ENCODE measurements around the gene FTO. TPM values are rescaled to one million over a fixed set of nuclear protein-coding genes. Genes with fewer than 3 reads are reported as not detected.

FTO gene
- total and polyA plus RNA-seq, 7 experiments from 2014 or later, result 47.2 to 104 (median 58.3) TPM

- ChIA-PET POLR2A (no interaction called here), CTCF (no interaction called here)
- Histone ChIP-seq H3K9me3 (ENCODE audit: control insufficient read depth in 2 of 3, low read length in 3 of 3) (no peaks in the 10 kb centered on the region), H3K27me3 (ENCODE audit: control insufficient read depth in 2 of 2, insufficient read depth in 2 of 2, low read length in 2 of 2) (no peaks in the 10 kb centered on the region), H3K4me3 (ENCODE audit: low read length) (no peak overlapping the region), H3K36me3 (ENCODE audit: control insufficient read depth in 2 of 3, insufficient read depth in 3 of 3, low read length in 3 of 3) (peaks cover 0 to 15% (median 0%) of the 10 kb centered on the region in 3 experiments), H3K27ac (ENCODE audit: low read depth, low read length) (no peak overlapping the region), H3K4me1 (ENCODE audit: control insufficient read depth in 2 of 2, insufficient read depth in 2 of 2, low read length in 2 of 2) (peaks cover 0 to 8% of the 10 kb centered on the region in 2 donors)
- Mint-ChIP-seq H3K4me1 (peaks cover 0 to 71% (median 50%) of the 10 kb centered on the region in 7 donors), H3K9me3 (no peaks in the 10 kb centered on the region), H3K4me3 (no peak overlapping the region), H3K27me3 (no peaks in the 10 kb centered on the region), H3K36me3 (peaks cover 8 to 44% (median 24%) of the 10 kb centered on the region in 5 donors), H3K27ac (no peak overlapping the region)
- intact Hi-C loops (cut with micrococcal nuclease), result no loop called here
- ATAC-seq (no peak), DNase-seq (no peak)
These were observed 105.4 kb downstream of the FTO start for GRCh38 chr16:53809088-53809932.

- Mint-ChIP-seq H3K27me3 (no peaks in the 10 kb centered on the region), H3K36me3 (peaks cover 19 to 66% (median 48%) of the 10 kb centered on the region in 5 donors), H3K4me3 (no peak overlapping the region), H3K4me1 (peaks cover 8 to 57% (median 37%) of the 10 kb centered on the region in 7 donors), H3K27ac (peak overlapping the region in 2 of 9 donors; percentile 52 to 60), H3K9me3 (peaks cover 0 to 6% (median 0%) of the 10 kb centered on the region in 11 donors)
- H3K4me3 ChIP-seq (ENCODE audit: low read length), result no peak overlapping the region
- ChIA-PET CTCF (no interaction called here), POLR2A (no interaction called here)
- DNase-seq, result no peak
- no peak for ATAC-seq
- H3K4me1 ChIP-seq (ENCODE audit: control insufficient read depth in 2 of 2, insufficient read depth in 2 of 2, low read length in 2 of 2), result no peaks in the 10 kb centered on the region
- no peaks in the 10 kb centered on the region for H3K27me3 ChIP-seq (ENCODE audit: control insufficient read depth in 2 of 2, insufficient read depth in 2 of 2, low read length in 2 of 2)
- H3K36me3 ChIP-seq (ENCODE audit: control insufficient read depth in 2 of 3, insufficient read depth in 3 of 3, low read length in 3 of 3), result peaks cover 0 to 15% (median 0%) of the 10 kb centered on the region in 3 experiments
- H3K9me3 ChIP-seq (ENCODE audit: control insufficient read depth in 2 of 3, low read length in 3 of 3), result no peaks in the 10 kb centered on the region
- H3K27ac ChIP-seq (ENCODE audit: low read depth, low read length), result no peak overlapping the region
- intact Hi-C loops (cut with micrococcal nuclease), result no loop called here
These were observed 109.0 kb downstream of the FTO start for GRCh38 chr16:53812914-53813313.

DNA sequence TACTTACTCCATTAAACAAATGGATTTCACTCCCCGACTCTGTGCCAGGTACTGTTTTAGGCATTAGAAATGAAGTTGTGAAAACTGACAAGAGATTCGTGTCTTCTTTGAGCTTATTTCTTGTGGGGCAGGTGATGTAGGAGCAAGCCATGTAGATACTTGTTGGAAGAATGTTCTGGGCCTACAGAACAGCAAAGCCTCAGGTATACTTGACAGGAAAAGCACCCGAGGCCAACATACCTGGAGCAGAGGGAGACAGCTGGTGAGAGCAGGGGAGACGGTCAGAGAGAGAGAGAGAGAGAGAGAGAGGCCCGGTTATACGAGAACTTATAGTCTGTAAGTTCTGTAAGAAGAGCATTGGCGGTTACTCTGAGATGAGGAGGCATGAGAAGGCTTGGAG lies 110.8 kb downstream of the FTO start:
- H3K4me3 Mint-ChIP-seq, result no peak overlapping the region
- H3K9me3 Mint-ChIP-seq, result peaks cover 0 to 6% (median 0%) of the 10 kb centered on the region in 11 donors
- peaks cover 19 to 63% (median 48%) of the 10 kb centered on the region in 5 donors for H3K36me3 Mint-ChIP-seq
- no peaks in the 10 kb centered on the region for H3K9me3 ChIP-seq (ENCODE audit: control insufficient read depth in 2 of 3, low read length in 3 of 3)
- ATAC-seq (no peak), DNase-seq (no peak)
- H3K4me3 ChIP-seq (ENCODE audit: low read length), result no peak overlapping the region
- ChIA-PET CTCF (no interaction called here), POLR2A (no interaction called here)
- peaks cover 0 to 15% (median 0%) of the 10 kb centered on the region in 3 experiments for H3K36me3 ChIP-seq (ENCODE audit: control insufficient read depth in 2 of 3, insufficient read depth in 3 of 3, low read length in 3 of 3)
- intact Hi-C loops (cut with micrococcal nuclease), result no loop called here
- H3K27ac ChIP-seq (ENCODE audit: low read depth, low read length), result no peak overlapping the region
- H3K27ac Mint-ChIP-seq, result no peak overlapping the region
- no peaks in the 10 kb centered on the region for H3K27me3 Mint-ChIP-seq
- no peaks in the 10 kb centered on the region for H3K4me1 ChIP-seq (ENCODE audit: control insufficient read depth in 2 of 2, insufficient read depth in 2 of 2, low read length in 2 of 2)
- H3K27me3 ChIP-seq (ENCODE audit: control insufficient read depth in 2 of 2, insufficient read depth in 2 of 2, low read length in 2 of 2), result no peaks in the 10 kb centered on the region
- H3K4me1 Mint-ChIP-seq, result peaks cover 8 to 47% (median 32%) of the 10 kb centered on the region in 7 donors

- Histone ChIP-seq H3K4me1 (ENCODE audit: control insufficient read depth in 2 of 2, insufficient read depth in 2 of 2, low read length in 2 of 2) (no peaks in the 10 kb centered on the region), H3K27ac (ENCODE audit: low read depth, low read length) (no peak overlapping the region), H3K36me3 (ENCODE audit: control insufficient read depth in 2 of 3, insufficient read depth in 3 of 3, low read length in 3 of 3) (peaks cover 0 to 3% (median 0%) of the 10 kb centered on the region in 3 experiments), H3K27me3 (ENCODE audit: control insufficient read depth in 2 of 2, insufficient read depth in 2 of 2, low read length in 2 of 2) (no peaks in the 10 kb centered on the region), H3K4me3 (ENCODE audit: low read length) (no peak overlapping the region), H3K9me3 (ENCODE audit: control insufficient read depth in 2 of 3, low read length in 3 of 3) (no peaks in the 10 kb centered on the region)
- Mint-ChIP-seq H3K4me3 (peak overlapping the region in 1 of 10 donors; percentile 13), H3K36me3 (peaks cover 11 to 50% (median 36%) of the 10 kb centered on the region in 5 donors), H3K27ac (peak overlapping the region in 4 of 9 donors; percentile 5 to 48 (median 20)), H3K4me1 (peaks cover 10 to 42% (median 28%) of the 10 kb centered on the region in 7 donors), H3K9me3 (peaks cover 0 to 6% (median 0%) of the 10 kb centered on the region in 11 donors), H3K27me3 (no peaks in the 10 kb centered on the region)
- DNase-seq (no peak), ATAC-seq (no peak)
- ChIA-PET POLR2A (interaction anchor here (0.6 to 0.8 kb wide), 2 partner anchors 112 to 122 kb away, joined by 3 read pairs; no protein-coding TSS in a partner anchor), CTCF (no interaction called here)
- intact Hi-C loops (cut with micrococcal nuclease), result no loop called here
These were observed 112.4 kb downstream of the FTO start for GRCh38 chr16:53816211-53816836.

DNA sequence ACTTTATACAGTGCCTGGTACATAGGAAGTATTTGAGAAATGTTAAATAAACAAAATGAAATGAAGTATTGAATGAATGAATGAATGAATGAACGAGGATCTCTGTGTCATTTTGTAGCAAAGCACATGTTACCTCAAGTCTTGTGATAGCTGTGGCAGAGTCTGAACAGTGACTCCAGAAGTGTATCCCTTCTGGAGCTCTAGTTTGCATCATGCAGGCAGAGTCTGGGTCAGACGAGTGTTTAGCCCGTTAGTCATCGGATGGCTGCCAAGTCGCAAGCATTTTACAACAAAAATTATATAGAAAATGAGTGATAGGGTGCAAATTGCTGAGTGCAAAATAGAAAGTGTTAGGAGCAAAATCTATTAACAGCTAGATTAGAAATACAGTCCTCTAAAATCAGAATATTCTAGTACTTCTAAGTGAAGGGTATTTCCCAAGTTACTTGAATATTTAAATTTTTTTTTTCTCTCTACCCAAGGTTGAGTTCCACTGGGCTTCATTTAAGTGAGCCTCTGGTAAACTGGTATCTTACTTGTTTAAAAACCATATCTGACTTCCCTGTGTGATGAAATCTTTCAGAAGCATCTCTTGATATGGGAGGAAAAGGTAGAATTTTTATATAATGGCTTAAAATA lies 113.3 kb downstream of the FTO start:
- Mint-ChIP-seq H3K27me3 (no peaks in the 10 kb centered on the region), H3K27ac (no peak overlapping the region), H3K9me3 (peaks cover 0 to 6% (median 0%) of the 10 kb centered on the region in 11 donors), H3K4me3 (no peak overlapping the region), H3K4me1 (peaks cover 18 to 42% (median 25%) of the 10 kb centered on the region in 7 donors), H3K36me3 (peaks cover 11 to 41% (median 31%) of the 10 kb centered on the region in 5 donors)
- H3K4me1 ChIP-seq (ENCODE audit: control insufficient read depth in 2 of 2, insufficient read depth in 2 of 2, low read length in 2 of 2), result peaks cover 0 to 4% of the 10 kb centered on the region in 2 donors
- DNase-seq (no peak), ATAC-seq (no peak)
- intact Hi-C loops (cut with micrococcal nuclease), result no loop called here
- H3K9me3 ChIP-seq (ENCODE audit: control insufficient read depth in 2 of 3, low read length in 3 of 3), result no peaks in the 10 kb centered on the region
- H3K36me3 ChIP-seq (ENCODE audit: control insufficient read depth in 2 of 3, insufficient read depth in 3 of 3, low read length in 3 of 3), result no peaks in the 10 kb centered on the region
- POLR2A ChIA-PET, result no interaction called here
- H3K27me3 ChIP-seq (ENCODE audit: control insufficient read depth in 2 of 2, insufficient read depth in 2 of 2, low read length in 2 of 2), result no peaks in the 10 kb centered on the region
- no peak overlapping the region for H3K4me3 ChIP-seq (ENCODE audit: low read length)
- no peak overlapping the region for H3K27ac ChIP-seq (ENCODE audit: low read depth, low read length)
- CTCF ChIA-PET, result no interaction called here

GRCh38 chr16:53817812-53818550 lies 114.0 kb downstream of the FTO start:
- Mint-ChIP-seq H3K4me3 (no peak overlapping the region), H3K4me1 (peaks cover 18 to 41% (median 22%) of the 10 kb centered on the region in 7 donors), H3K36me3 (peaks cover 11 to 37% (median 28%) of the 10 kb centered on the region in 5 donors), H3K27ac (no peak overlapping the region), H3K9me3 (peaks cover 0 to 6% (median 0%) of the 10 kb centered on the region in 11 donors), H3K27me3 (no peaks in the 10 kb centered on the region)
- Histone ChIP-seq H3K4me1 (ENCODE audit: control insufficient read depth in 2 of 2, insufficient read depth in 2 of 2, low read length in 2 of 2) (peaks cover 1 to 10% of the 10 kb centered on the region in 2 donors), H3K27ac (ENCODE audit: low read depth, low read length) (no peak overlapping the region), H3K4me3 (ENCODE audit: low read length) (no peak overlapping the region), H3K9me3 (ENCODE audit: control insufficient read depth in 2 of 3, low read length in 3 of 3) (no peaks in the 10 kb centered on the region), H3K36me3 (ENCODE audit: control insufficient read depth in 2 of 3, insufficient read depth in 3 of 3, low read length in 3 of 3) (no peaks in the 10 kb centered on the region), H3K27me3 (ENCODE audit: control insufficient read depth in 2 of 2, insufficient read depth in 2 of 2, low read length in 2 of 2) (no peaks in the 10 kb centered on the region)
- ATAC-seq (no peak), DNase-seq (no peak)
- ChIA-PET CTCF (no interaction called here), POLR2A (no interaction called here)
- intact Hi-C loops (cut with micrococcal nuclease), result no loop called here

All from naive thymus-derived CD4-positive, alpha-beta T cell (primary cell).